Upper lobe of left lung (tissue), 6 donors: ENCODE results near the gene KIRREL3. TPM values are rescaled to one million over a fixed set of nuclear protein-coding genes. Genes with fewer than 3 reads are reported as not detected.

Experiments used
- ATAC-seq, 2 donors: fragments of 200-7000 bp; cut with Tn5 transposase; one replicate each; pipeline ENCODE4 v1.9.1; 2022; ENCODE audit warnings: mild to moderate bottlenecking in 2 of 2, moderate library complexity in 2 of 2; ENCODE audit not compliant: low FRiP score in 2 of 2
- DNase-seq, 2 donors: peaks; one replicate each; pipeline ENCODE4 v3.0.0-alpha.2; 2019 to 2020
- H3K27ac ChIP-seq, 4 donors: fragments of 200-600 bp; sonication (generic); one replicate each; pipeline ENCODE4 v1.5.1; 2016 to 2019
- H3K27me3 ChIP-seq, 4 donors: fragments of 200-600 bp; sonication (generic); one replicate each; pipeline ENCODE4 v1.5.1; 2017 to 2019
- H3K36me3 ChIP-seq, 4 donors: fragments of 200-600 bp; sonication (generic); one replicate each; pipeline ENCODE4 v1.5.1; 2016 to 2019
- H3K4me1 ChIP-seq, 4 donors: fragments of 200-600 bp; sonication (generic); one replicate each; pipeline ENCODE4 v1.5.1; 2018 to 2019
- H3K4me3 ChIP-seq, 4 donors: fragments of 200-600 bp; sonication (generic); one replicate each; pipeline ENCODE4 v1.5.1; 2017 to 2019; ENCODE audit warnings: mild to moderate bottlenecking in 2 of 4, moderate library complexity in 1 of 4
- H3K9me3 ChIP-seq, 4 donors: fragments of 200-600 bp; sonication (generic); one replicate each; pipeline ENCODE4 v1.5.1; 2018 to 2019
- CTCF ChIP-seq, 6 experiments: fragments of 450-650 bp in 4 of 6; fragments of 200-600 bp in 2 of 6; sonication (generic) in 2 of 6; IDR thresholded peaks; one replicate each; pipeline ENCODE4 v1.5.1; 2016 to 2019; ENCODE audit warnings: antibody characterized with exemption in 6 of 6
- EP300 ChIP-seq, 4 donors: sonication (generic); formaldehyde crosslinking; IDR thresholded peaks; one replicate each; pipeline ENCODE4 v1.5.1; 2017; ENCODE audit warnings: antibody characterized with exemption in 4 of 4, control low read depth in 2 of 4
- POLR2A ChIP-seq, 4 donors: fragments of 450-650 bp; IDR thresholded peaks; one replicate each; pipeline ENCODE4 v1.5.1; 2016 to 2017; ENCODE audit warnings: antibody characterized with exemption in 4 of 4, mild to moderate bottlenecking in 2 of 4
- POLR2AphosphoS5 ChIP-seq, 2 donors: sonication (generic); formaldehyde crosslinking; IDR thresholded peaks; one replicate each; pipeline ENCODE4 v1.5.1; 2017; ENCODE audit warnings: antibody characterized with exemption in 2 of 2
- WGBS, 2 donors: methylation state at CpG; one replicate each; pipeline ENCODE4 v1.1.5; 2017 to 2018; 5-methylcytosine and 5-hydroxymethylcytosine counted together
- total RNA-seq, 6 donors: library from RNA; depleted of rRNA in 4 of 6; stranded (reverse); fragments of >200 nt in 4 of 6; gene quantifications; one replicate each; pipeline versions ENCODE4 v1.1.0 to v1.2.1, GENCODE V29; 2016 to 2021
- donor health status: DM: no; HTN: no; CAD: no; lungs with moderate emphysema.
- donor health status: DM: no; HTN: yes; CAD: no; lungs with severe emphysema.

Gene KIRREL3
- total RNA-seq, 6 donors from 2014 or later, result 0.22 to 0.24 TPM; not detected in 4

- TF ChIP-seq CTCF (IDR thresholded peaks at IDR 0.05), result no peak
- TF ChIP-seq POLR2AphosphoS5 (IDR thresholded peaks at IDR 0.05), result no peak
- TF ChIP-seq EP300 (IDR thresholded peaks at IDR 0.05), result no peak
- no peak for TF ChIP-seq POLR2A (IDR thresholded peaks at IDR 0.05)
- Histone ChIP-seq H3K9me3 (no peaks in the 10 kb centered on the region), H3K4me3 (no peak overlapping the region), H3K4me1 (no peaks in the 10 kb centered on the region), H3K27me3 (no peaks in the 10 kb centered on the region), H3K36me3 (no peaks in the 10 kb centered on the region), H3K27ac (no peak overlapping the region)
- ATAC-seq (no peak), DNase-seq (no peak)
- 74 to 80% methylated on average over 8 to 10 of the region's 10 CpGs for WGBS, 2 donors
Measured at GRCh38 chr11:126525216-126525615, 475.4 kb downstream of the KIRREL3 start.

- ATAC-seq, result no peak
- DNase-seq, result no peak
- H3K9me3 ChIP-seq, result no peaks in the 10 kb centered on the region
- H3K36me3 ChIP-seq, result no peaks in the 10 kb centered on the region
- TF ChIP-seq POLR2AphosphoS5 (IDR thresholded peaks at IDR 0.05) (no peak), EP300 (IDR thresholded peaks at IDR 0.05) (no peak), CTCF (IDR thresholded peaks at IDR 0.05) (no peak), POLR2A (IDR thresholded peaks at IDR 0.05) (no peak)
- no peak overlapping the region for H3K27ac ChIP-seq
- H3K4me3 ChIP-seq, result no peak overlapping the region
- no peaks in the 10 kb centered on the region for H3K4me1 ChIP-seq
- WGBS, 2 donors, result 68 to 73% methylated on average over 4 of the region's 4 CpGs
- no peaks in the 10 kb centered on the region for H3K27me3 ChIP-seq
Measured at GRCh38 chr11:126523441-126524205, 476.9 kb downstream of the KIRREL3 start.

GRCh38 chr11:126522606-126523005 lies 478.0 kb downstream of the KIRREL3 start:
- H3K9me3 ChIP-seq, result no peaks in the 10 kb centered on the region
- H3K27me3 ChIP-seq, result no peaks in the 10 kb centered on the region
- DNase-seq, result no peak
- H3K4me3 ChIP-seq, result no peak overlapping the region
- no peaks in the 10 kb centered on the region for H3K36me3 ChIP-seq
- no peak overlapping the region for H3K27ac ChIP-seq
- no peak for ATAC-seq
- WGBS, 2 donors, result 81 to 88% methylated on average over 7 of the region's 7 CpGs
- no peaks in the 10 kb centered on the region for H3K4me1 ChIP-seq
- no peak for TF ChIP-seq POLR2AphosphoS5 (IDR thresholded peaks at IDR 0.05)
- TF ChIP-seq CTCF (IDR thresholded peaks at IDR 0.05), result no peak
- no peak for TF ChIP-seq POLR2A (IDR thresholded peaks at IDR 0.05)
- no peak for TF ChIP-seq EP300 (IDR thresholded peaks at IDR 0.05)

GRCh38 chr11:126522152-126522551 lies 478.4 kb downstream of the KIRREL3 start:
- 83 to 88% methylated on average over 4 of the region's 4 CpGs for WGBS, 2 donors
- H3K27ac ChIP-seq, result no peak overlapping the region
- no peaks in the 10 kb centered on the region for H3K9me3 ChIP-seq
- TF ChIP-seq CTCF (IDR thresholded peaks at IDR 0.05) (no peak), POLR2AphosphoS5 (IDR thresholded peaks at IDR 0.05) (no peak), EP300 (IDR thresholded peaks at IDR 0.05) (no peak), POLR2A (IDR thresholded peaks at IDR 0.05) (no peak)
- no peak overlapping the region for H3K4me3 ChIP-seq
- no peaks in the 10 kb centered on the region for H3K4me1 ChIP-seq
- H3K27me3 ChIP-seq, result no peaks in the 10 kb centered on the region
- H3K36me3 ChIP-seq, result no peaks in the 10 kb centered on the region
- no peak for ATAC-seq
- no peak for DNase-seq

GRCh38 chr11:126521196-126521595 lies 479.4 kb downstream of the KIRREL3 start:
- H3K27ac ChIP-seq, result no peak overlapping the region
- H3K4me1 ChIP-seq, result no peaks in the 10 kb centered on the region
- no peaks in the 10 kb centered on the region for H3K36me3 ChIP-seq
- H3K27me3 ChIP-seq, result no peaks in the 10 kb centered on the region
- DNase-seq, result peak in 1 of 2 donors; percentile 62
- ATAC-seq, result no peak
- H3K9me3 ChIP-seq, result no peaks in the 10 kb centered on the region
- 97 to 98% methylated on average over 5 to 11 of the region's 11 CpGs for WGBS, 2 donors
- no peak for TF ChIP-seq POLR2AphosphoS5 (IDR thresholded peaks at IDR 0.05)
- no peak for TF ChIP-seq POLR2A (IDR thresholded peaks at IDR 0.05)
- no peak for TF ChIP-seq CTCF (IDR thresholded peaks at IDR 0.05)
- no peak for TF ChIP-seq EP300 (IDR thresholded peaks at IDR 0.05)
- H3K4me3 ChIP-seq, result no peak overlapping the region
